GM19452 (cell line): Measurements from ENCODE around the gene THRA.
A peak's percentile ranks its signal among the peaks of the same experiment; 100 is the strongest.
"Not testable (repeated sequence)": the region's sequence is repeated elsewhere in the genome, so short reads cannot be mapped to it uniquely, and the experiment has no call there.

Experiments used
- ATAC-seq: cut with Tn5 transposase; IDR thresholded peaks from one replicate; pipeline ENCODE4 v1.9.1; 2021; ENCODE audit not compliant: unreplicated experiment

The THRA gene

DNA sequence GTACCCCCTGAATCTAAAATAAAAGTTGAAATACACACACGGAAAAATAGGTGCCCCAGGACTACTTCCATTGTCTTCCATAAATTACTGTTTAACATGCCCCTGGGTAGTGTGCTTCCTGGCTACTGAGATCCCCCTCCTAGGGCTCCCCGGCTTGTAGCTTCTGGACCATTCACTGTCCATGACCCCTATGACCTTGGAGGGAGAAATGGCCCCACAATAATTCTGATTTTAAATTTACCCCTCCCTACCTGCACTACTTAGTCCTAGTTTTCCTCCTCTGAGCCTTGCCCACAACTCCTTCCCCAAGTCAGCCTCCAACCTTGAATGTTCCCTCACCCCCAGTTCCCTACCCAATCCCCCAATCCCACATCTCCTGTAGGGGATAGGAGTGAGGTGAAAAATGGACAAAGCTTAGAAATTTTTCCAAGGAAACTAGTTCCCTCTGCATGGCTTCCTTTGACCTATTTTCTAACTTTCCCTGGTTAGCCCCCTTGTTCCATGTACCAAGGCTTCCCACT lies 49.5 kb downstream of the THRA start:
- no peak for ATAC-seq

- ATAC-seq: no peak
Measured at GRCh38 chr17:40112718-40113109, 49.9 kb downstream of the THRA start.

DNA sequence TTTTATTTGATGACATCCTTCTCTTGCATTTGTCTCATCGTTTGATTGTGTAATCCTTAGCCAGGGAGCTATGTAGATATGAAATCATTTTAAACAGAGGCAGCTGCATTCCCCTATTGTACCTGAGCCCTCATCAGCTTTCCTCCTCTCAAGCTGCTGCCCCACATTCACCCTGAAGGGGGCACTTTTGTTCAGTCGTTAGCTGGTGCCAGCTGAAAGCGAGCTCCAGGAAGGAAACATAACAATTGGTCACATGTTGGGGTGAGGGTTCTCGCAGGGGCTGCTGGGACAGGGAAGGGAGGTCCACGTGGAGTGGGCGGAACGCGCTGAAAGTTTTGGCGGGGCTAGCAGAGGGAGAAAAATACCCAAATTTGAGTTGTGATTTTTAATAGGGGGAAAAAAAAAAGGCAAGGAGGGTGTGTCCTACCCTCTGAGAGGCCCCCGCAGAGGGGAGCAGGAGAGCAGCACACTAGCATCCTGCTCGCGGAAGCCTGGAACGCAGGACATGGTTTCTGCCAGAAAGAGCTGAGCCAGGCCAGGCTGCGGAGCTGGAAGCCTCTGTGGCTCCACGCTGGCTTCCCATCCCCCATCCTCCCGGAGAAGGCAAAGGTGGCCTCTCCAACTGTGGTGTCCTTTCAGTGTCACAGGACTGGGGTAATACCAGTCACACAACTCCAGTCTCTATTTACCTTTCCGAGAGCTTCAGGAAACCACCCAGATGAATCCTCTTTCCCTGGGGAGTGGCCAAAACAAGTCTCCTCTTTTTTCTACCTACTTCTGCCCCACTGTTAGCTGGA lies 50.5 kb downstream of the THRA start:
- peak; percentile 79 for ATAC-seq

GRCh38 chr17:40113907-40114245 lies 51.1 kb downstream of the THRA start:
- ATAC-seq: no peak

GRCh38 chr17:40115101-40115436 lies 52.3 kb downstream of the THRA start:
- ATAC-seq: no peak

DNA sequence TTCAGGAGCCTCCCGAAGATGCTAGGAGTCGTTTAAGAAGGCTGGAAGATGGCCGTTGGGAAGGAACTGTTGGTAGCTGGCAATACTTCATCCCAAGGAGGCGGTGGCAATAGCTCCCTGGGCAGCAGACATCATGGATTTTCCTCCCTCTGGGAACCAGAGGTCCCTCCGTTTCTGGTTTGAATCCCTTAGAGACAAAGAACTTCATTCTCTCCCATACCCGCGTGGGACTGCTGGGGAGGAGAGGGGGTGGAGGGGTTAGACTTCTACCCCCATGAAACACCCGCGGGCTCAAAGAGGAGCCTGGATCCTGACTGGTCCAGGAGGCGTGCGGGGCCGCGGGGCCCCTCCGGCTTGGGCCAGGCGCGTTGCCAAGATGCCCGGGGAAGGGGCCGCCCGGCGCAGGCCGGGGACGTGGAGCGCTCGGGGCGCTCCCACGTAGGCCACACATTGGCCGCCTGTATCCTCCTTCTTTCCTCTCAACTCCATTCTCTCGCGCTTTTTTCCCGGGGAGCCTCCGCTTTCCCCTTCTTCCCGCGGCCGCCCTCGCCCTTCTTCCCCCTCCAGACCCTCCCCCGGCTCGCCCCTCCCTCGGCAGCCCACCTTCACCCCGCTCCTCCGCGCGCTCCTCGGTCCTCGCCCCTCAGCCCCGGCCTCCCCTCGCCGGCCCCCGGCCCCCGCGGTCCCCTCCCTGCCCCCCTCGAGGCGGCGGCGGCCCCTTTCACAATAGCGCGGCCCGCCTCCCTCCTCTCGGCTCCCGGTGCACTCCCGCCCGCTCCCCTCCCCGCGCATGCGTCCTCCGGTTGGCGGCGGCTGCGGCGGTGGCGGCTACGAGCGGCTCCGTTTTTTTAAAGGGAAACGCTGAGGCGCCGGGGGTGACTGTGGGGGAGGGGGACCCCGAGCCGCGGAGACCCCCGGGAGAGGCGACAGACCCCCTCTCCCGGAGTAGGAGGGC lies 58.7 kb downstream of the THRA start, which contains the start of gene MSL1:
Gene MSL1 (plus strand): TSS at position 791 of the 955 bp plus-strand sequence. CDS start 642 bp downstream, outside the sequence.
- ATAC-seq: peak; percentile 59

- ATAC-seq: peak; percentile 46
Measured at GRCh38 chr17:40122136-40122998, 59.6 kb downstream of the THRA start.

DNA sequence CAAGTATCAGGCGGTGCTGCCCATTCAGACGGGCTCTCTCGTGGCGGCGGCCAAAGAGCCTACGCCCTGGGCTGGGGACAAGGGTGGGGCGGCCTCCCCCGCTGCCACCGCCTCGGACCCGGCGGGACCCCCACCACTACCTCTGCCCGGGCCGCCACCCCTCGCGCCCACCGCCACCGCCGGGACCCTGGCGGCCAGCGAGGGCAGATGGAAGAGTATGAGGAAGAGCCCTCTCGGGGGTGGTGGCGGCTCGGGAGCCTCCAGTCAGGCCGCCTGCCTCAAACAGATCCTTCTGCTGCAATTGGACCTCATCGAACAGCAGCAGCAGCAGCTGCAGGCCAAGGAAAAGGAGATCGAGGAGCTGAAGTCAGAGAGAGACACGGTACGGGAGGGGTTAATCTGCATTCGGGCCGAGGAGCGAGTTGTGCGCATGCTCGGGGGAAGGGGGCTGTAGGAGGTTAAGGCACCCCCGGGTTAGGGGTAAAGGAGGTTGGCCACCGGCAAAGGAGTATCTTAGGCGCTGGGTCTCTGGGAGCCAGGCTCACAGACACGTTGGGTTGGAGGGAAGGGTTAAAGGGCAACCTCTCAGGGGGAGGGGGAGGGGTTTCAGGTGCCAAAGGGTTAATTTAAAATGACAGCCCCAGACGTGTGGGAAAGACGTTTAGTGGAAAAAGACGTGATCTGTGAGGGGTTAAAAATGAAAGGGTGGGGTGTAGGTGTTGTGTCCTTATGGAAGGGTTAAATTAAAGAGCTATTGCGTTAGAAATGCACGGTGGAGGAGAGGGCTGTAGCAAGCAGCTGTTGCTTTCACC lies 60.4 kb downstream of the THRA start:
- no peak for ATAC-seq

- no peak for ATAC-seq
Measured at GRCh38 chr17:40123811-40124114, 61.0 kb downstream of the THRA start.

DNA sequence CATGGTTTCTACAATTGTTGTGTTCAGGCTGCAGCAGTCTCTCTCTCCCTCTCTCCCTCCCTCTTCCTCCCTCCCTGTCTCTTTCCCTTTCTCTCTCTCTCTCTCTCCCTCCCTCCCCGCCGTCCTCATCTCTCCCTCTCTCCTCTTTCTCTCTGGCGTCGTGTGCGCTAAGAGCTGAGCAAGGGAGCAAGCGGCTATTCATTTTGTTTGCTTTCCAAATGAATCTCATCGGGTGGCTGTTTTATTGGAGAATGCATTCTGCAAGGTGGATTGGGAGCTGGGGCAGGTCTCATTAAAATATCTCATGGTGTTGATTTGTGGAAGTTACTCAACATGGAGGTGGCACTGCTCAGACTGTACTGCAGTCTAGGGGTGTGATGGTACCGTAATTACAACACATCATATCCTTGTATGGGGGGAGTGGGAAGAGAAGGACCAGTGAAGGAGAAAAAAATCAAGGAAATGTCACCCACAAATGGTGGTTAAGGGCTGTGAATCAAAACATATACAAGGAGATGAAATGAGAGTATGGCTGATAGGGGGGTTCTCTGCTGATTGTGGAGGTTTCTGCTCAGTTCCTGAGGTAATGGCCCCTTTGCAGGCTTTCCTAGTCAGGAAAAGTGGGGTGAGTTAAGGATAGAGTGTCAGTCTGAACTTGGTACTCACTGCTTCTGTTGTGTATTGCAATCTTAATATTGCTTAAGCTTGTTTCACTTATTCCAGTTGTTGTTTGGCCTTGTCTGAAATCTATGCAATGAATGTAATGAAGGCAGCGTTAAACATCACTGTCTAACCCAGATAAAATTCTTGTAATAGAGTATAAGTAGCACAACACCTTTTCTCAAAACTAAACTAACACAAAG lies 61.7 kb downstream of the THRA start:
- no peak for ATAC-seq

- no peak for ATAC-seq
Measured at GRCh38 chr17:40129498-40129897, 66.7 kb downstream of the THRA start.

GRCh38 chr17:40130352-40131042 lies 67.7 kb downstream of the THRA start:
- ATAC-seq: no peak

GRCh38 chr17:40134184-40134583 lies 71.4 kb downstream of the THRA start:
- ATAC-seq: no peak

- ATAC-seq: no peak
Measured at GRCh38 chr17:40135817-40136216, 73.1 kb downstream of the THRA start.

DNA sequence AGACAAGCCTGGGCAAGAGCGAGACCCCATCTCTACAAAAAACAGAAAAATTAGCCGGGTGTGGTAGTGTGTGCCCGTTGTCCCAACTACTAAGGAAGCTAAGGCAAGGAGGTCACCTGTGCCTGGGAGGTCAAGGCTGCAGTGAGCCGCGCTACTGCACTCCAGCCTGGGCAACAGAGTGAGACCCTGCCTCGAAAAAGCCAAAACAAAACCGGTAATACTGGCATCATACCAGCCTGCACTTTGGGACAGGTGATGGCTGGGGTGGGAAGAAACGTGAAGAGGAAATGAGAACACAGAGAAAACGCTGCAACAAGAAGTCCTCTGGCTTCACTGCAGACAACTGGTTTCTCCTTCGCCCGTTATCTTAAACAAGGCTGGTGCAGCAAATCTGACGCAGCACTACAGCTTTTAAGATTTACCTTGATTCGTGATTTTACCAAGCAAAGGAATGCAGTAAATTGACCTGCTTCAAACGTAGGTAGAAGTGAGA lies 76.8 kb downstream of the THRA start:
- peak; percentile 26 for ATAC-seq

DNA sequence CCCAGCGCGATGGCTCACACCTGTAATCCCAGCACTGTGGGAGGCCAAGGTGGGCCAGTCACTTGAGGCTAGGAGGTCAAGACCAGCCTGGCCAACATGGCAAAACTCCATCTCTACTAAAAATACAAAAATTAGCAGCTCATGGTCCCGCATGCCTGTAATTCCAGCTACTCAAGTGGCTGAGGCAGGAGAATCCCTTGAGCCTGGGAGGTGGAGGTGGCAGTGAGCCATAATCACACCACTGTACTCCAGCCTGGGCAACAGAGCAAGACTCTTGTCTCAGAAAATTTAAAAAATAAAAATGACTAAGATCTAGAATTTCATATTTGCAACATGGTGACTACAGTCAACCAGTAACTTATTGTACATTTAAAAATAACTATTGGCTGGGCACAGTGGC lies 80.4 kb downstream of the THRA start:
- ATAC-seq: not testable (repeated sequence)
